Astrocyte of the spinal cord (primary cell): ENCODE results near the gene SLC12A3.

Experiments
- DNase-seq: peaks from one replicate; pipeline ENCODE4 v3.0.0; 2011; ENCODE audit warnings: low read depth, low spot score
- H3K4me3 ChIP-seq: 2 replicates; pipeline ENCODE4 v1.5.1; 2011; ENCODE audit warnings: low read depth, mild to moderate bottlenecking, low read length, moderate library complexity
- in situ Hi-C: cut with HindIII; loops from 2 replicates; pipeline ENCODE4 v1.10.0; 2017; ENCODE audit warnings: low sequenced_read_pairs
- TF ChIP-seq, protein P1 (sequence below): IDR thresholded peaks from 2 replicates; pipeline ENCODE4 v1.5.1; 2012; ENCODE audit warnings: low read depth, mild to moderate bottlenecking, low read length, inconsistent platforms

SLC12A3 gene

DNA sequence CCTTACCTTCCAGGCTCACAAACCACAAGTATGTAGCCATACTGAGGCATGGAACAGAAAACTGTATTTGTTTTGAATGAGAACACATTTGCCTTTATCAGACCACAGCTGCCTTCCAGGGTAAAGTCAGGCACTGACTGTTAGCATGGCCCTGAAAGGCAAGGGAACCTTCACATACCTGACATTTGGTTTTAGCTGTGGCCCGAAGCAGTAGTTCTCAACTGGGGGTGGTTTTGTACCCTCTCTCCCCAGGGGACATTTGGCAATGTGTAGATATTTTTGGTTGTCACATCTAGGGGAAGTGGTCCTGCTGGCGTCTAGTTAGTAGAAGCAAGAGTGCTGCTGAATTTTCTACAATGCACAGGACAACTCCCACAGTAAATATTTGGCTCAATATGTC lies 76.1 kb downstream of the SLC12A3 start:
- in situ Hi-C loops, result no loop called here
- TF ChIP-seq, protein P1, sequence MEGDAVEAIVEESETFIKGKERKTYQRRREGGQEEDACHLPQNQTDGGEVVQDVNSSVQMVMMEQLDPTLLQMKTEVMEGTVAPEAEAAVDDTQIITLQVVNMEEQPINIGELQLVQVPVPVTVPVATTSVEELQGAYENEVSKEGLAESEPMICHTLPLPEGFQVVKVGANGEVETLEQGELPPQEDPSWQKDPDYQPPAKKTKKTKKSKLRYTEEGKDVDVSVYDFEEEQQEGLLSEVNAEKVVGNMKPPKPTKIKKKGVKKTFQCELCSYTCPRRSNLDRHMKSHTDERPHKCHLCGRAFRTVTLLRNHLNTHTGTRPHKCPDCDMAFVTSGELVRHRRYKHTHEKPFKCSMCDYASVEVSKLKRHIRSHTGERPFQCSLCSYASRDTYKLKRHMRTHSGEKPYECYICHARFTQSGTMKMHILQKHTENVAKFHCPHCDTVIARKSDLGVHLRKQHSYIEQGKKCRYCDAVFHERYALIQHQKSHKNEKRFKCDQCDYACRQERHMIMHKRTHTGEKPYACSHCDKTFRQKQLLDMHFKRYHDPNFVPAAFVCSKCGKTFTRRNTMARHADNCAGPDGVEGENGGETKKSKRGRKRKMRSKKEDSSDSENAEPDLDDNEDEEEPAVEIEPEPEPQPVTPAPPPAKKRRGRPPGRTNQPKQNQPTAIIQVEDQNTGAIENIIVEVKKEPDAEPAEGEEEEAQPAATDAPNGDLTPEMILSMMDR, result no peak
- no peak overlapping the region for H3K4me3 ChIP-seq
- DNase-seq, result no peak

DNA sequence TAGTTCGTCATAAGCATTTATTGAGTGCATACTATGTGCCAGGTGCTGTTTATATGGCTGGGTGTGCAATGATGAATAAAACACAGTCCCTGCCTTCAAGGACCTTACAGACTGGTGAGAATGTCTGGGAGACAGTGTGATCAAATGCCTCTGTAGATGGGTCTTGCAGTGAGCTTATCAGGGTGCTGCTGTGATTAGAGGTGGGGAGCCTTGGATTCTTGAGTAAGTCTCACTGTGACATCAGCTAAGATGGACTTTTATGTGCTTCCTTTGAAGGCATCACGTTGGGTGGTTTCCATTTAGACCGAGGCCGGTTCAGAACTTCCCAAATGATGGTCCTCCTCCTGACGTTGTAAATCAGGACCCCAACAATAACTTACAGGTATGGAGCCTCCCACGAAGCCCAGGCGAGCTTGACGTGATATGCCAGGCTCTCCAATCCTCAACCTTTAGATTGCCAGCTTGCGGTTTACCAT lies 76.9 kb downstream of the SLC12A3 start:
- DNase-seq, result no peak
- no peak overlapping the region for H3K4me3 ChIP-seq
- TF ChIP-seq, protein P1, result no peak
- in situ Hi-C loops, result no loop called here

DNA sequence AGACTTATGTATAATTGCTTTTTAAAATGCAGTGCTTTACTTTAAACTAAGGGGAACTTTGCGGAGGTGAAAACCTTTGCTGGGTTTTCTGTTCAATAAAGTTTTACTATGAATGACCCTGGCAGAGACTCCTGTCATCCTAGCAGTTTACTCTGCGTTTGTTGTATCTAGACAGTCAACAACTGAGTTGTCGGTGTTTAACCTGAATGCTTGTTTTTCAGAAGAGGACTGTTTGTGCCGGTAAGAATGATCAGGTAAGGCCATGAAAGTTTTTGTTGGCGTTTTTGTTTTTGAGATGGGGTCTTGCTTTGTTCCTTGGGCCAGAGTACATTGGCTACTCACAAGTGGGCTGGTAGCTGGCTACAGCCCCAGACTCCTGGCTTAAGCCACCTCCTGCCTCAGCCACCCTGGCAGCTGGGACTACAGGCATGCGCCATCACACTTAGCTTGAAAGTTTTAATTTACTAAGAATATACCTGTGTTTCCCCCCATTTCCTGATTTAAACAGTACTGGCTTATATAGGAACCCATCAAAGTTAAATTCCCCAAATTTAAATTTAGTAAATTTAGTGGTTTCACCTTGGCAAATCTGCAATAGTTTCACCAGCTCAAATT lies 78.9 kb downstream of the SLC12A3 start:
- no peak for DNase-seq
- H3K4me3 ChIP-seq, result no peak overlapping the region
- in situ Hi-C loops, result no loop called here
- TF ChIP-seq, protein P1, result no peak

DNA sequence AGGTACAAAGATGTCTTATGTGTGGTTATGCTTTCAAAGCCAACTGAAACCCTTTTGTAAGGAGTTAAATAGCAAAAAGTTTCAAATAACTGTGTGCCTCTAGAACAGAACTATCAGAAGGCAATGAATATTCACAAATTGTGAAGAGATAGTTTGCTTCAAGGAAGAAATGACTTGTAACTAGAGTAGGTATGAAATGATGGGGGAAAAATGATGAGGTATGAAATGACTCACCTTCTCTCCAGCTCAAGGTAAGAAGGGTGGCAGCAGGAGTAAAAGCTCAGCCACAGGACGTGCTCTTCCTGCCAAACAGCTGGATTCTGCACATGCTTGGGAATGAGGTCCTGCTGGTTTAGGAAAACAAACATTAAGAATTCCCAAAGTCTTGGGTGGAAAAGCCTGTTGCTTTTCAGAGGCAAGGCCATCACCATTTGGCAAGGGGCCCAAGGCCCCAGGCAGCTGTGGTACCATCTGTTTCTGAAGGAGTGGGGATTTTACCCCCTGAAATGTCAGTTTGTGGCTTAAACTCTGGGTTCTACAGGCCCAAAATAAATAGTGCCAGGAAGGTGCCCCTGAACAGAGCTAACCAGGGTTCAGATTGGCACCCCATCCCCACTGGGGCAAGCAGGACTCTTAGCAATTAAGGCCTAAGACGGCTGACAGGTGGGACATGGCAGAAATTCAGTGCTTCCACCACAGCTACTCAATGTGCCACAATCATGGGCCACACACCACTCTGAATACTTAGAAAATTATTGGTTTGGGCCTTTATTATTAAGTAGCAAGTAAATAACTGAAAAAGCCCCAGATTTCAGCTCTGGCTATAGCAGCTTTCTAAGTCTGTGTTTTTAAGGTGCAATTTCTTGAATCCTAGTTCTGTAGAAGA lies 80.2 kb downstream of the SLC12A3 start:
- in situ Hi-C loops, result no loop called here
- no peak for DNase-seq

DNA sequence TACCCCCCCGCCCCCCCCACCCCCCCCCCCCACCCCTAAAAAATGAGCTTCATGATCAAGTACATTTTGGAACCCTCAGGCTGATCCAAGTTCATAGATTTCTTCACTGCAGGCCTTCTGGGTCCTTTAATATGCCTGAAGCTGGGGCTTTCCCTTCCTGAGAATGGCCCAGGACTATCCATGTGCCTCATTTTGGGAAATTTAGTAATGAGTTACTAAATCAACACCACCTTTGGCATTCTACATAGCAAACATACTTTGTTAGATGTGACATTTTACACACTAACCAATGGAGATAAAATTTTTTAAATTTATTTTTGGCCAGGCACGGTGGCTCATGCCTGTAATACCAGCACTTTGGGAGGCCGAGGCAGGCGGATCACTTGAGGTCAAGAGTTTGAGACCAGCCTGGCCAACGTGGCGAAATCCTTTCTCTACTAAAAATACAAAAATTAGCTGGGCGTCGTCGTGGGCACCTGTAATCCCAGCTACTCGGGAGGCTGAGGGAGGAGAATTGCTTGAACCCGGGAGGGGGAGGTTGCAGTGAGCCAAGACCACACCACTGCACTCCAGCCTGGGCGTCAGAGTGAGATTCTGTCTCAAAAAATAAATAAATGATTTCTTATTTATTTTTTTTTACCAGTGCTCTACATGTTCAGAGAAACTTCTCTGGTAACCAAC lies 81.0 kb downstream of the SLC12A3 start:
- in situ Hi-C loops, result no loop called here
- TF ChIP-seq, protein P1, result no peak
- DNase-seq, result no peak
- no peak overlapping the region for H3K4me3 ChIP-seq

More for the DNA sequence above, 80.2 kb downstream of the SLC12A3 start:
- TF ChIP-seq, protein P1, result no peak
- H3K4me3 ChIP-seq, result no peak overlapping the region

DNA sequence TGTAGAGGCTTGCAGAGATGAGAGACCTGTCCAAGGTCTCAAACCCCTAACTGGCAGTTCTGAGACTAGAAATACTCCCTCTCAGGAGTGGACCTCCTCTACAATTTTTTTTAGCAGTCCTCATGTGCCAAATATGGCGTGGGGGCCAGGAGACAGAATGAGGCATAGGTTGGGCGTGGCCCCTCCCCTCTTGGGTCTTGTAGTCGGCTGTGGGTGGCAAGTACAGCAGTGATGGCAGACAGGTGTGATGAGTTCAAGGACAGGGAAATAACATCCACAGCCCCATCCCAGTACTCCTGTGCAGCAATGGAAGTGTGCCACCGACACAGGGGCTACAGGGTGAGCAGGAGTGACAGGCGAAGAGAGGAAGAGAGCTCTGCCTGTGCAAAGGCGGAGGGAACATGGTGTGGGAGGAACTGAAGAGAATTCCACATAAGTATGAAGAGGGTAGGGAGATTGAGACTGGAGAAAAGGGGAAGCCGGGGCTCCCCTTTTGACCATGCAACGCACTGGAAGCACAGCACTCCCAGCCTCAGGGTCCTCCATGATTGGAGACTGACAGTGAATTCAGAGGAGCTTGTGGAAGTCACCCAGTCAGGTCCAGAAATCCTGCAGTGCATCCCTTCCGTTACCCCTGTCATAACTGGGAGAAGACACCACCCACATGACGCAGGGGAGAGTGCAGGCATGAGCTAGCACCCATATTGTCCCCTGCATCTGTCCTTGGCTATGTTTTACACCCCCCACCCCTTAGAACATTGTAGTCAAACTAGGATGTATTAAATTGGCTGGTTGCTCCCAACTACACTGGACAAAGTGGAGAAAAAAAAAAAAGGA lies 82.0 kb downstream of the SLC12A3 start:
- in situ Hi-C loops, result no loop called here
- no peak for DNase-seq
- H3K4me3 ChIP-seq, result no peak overlapping the region
- TF ChIP-seq, protein P1, result no peak
